Iris pigment epithelial cell (primary cell): ENCODE measurements around the gene PHACTR1.
A peak's percentile ranks its signal among the peaks of the same experiment; 100 is the strongest.
"Not testable (repeated sequence)": the region's sequence is repeated elsewhere in the genome, so short reads cannot be mapped to it uniquely, and the experiment has no call there.

Source experiments
- DNase-seq: peaks from one replicate; pipeline ENCODE4 v3.0.0-alpha.2; 2011; ENCODE audit warnings: low read depth

Gene PHACTR1

GRCh38 chr6:13112921-13113320 lies 396.4 kb downstream of the PHACTR1 start:
- DNase-seq, result no peak

GRCh38 chr6:13113376-13113775 lies 396.8 kb downstream of the PHACTR1 start:
- DNase-seq, result no peak

GRCh38 chr6:13113981-13114593 lies 397.5 kb downstream of the PHACTR1 start:
- DNase-seq, result no peak

GRCh38 chr6:13116155-13116554 lies 399.6 kb downstream of the PHACTR1 start:
- DNase-seq, result no peak

GRCh38 chr6:13117570-13117969 lies 401.0 kb downstream of the PHACTR1 start:
- no peak for DNase-seq

- DNase-seq, result no peak
These were observed 403.0 kb downstream of the PHACTR1 start for GRCh38 chr6:13119549-13119948.

GRCh38 chr6:13120483-13121482 lies 404.2 kb downstream of the PHACTR1 start:
- no peak for DNase-seq

GRCh38 chr6:13124131-13124530 lies 407.6 kb downstream of the PHACTR1 start:
- no peak for DNase-seq

- DNase-seq, result no peak
These were observed 409.3 kb downstream of the PHACTR1 start for GRCh38 chr6:13125841-13126240.

GRCh38 chr6:13131935-13132661 lies 415.5 kb downstream of the PHACTR1 start:
- no peak for DNase-seq

GRCh38 chr6:13133894-13134293 lies 417.3 kb downstream of the PHACTR1 start:
- DNase-seq, result not testable (repeated sequence)

GRCh38 chr6:13135152-13135551 lies 418.6 kb downstream of the PHACTR1 start:
- DNase-seq, result no peak

- no peak for DNase-seq
These were observed 422.6 kb downstream of the PHACTR1 start for GRCh38 chr6:13139119-13139518.

- no peak for DNase-seq
These were observed 424.4 kb downstream of the PHACTR1 start for GRCh38 chr6:13140980-13141379.

GRCh38 chr6:13141387-13141786 lies 424.8 kb downstream of the PHACTR1 start:
- no peak for DNase-seq

- no peak for DNase-seq
These were observed 426.0 kb downstream of the PHACTR1 start for GRCh38 chr6:13142611-13143010.

- DNase-seq, result no peak
These were observed 429.9 kb downstream of the PHACTR1 start for GRCh38 chr6:13146442-13146841.

- no peak for DNase-seq
These were observed 430.8 kb downstream of the PHACTR1 start for GRCh38 chr6:13147376-13147775.

- no peak for DNase-seq
These were observed 431.2 kb downstream of the PHACTR1 start for GRCh38 chr6:13147782-13148181.

GRCh38 chr6:13152764-13153163 lies 436.2 kb downstream of the PHACTR1 start:
- DNase-seq, result no peak

GRCh38 chr6:13156381-13156780 lies 439.8 kb downstream of the PHACTR1 start:
- peak; percentile 14 for DNase-seq

- no peak for DNase-seq
These were observed 440.7 kb downstream of the PHACTR1 start for GRCh38 chr6:13157293-13157692.

GRCh38 chr6:13159300-13159699 lies 442.7 kb downstream of the PHACTR1 start:
- no peak for DNase-seq
